ENCODE data around the gene ZBTB18. TPM values are rescaled to one million over a fixed set of nuclear protein-coding genes. Genes with fewer than 3 reads are reported as not detected.

The ZBTB18 gene
- total and polyA plus RNA-seq, 9 donors, result 57.3 to 89.5 (median 70.8) TPM

DNA sequence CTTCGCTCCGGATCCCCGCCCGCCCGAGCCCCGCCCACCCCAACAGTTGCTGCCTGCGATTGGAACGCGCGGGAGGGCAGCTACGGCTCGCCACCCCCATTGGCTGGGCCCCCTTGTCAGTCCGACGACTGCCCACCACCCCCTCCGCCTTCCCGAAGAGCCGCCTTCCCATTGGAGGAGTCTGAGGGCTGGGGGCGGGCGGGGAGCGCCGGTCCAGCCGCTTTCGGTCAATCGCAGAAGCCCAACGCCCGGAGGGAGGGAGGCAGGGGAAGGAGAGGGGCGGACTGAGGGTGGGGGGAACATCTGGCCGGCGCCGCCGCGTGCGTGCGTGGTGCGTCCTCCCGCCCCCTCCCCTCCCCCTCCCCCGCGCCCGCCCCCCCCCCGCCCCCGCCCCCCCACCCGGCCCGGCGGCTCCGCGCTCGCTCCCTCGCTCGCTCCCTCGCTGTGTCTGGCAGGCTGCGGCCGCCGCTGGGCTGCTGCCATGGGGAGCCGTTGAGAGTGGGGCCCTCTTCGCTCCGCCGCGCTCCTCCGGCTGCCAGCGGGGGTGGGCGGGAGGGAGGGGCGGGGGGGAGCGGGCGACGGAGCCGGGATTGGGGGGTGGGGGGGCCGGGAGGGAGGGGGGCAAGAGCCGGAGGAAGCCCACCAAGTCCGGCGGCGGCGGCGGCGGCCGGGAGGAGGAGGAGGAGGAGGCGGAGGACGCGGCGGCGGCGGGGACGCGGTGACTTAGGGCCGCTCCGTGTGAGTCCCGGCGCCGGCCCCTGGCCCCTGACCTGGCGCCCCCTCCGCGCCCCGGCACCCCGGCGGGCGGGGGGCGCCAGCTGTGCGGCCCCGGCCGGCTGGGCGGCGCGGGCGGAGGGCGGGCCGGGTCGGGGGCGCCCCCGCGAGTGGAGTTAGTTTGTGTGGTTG lies 2.6 kb upstream of the ZBTB18 start:
- DNase-seq, result peak; percentile 100
- H3K4me3 ChIP-seq (ENCODE audit: low read length), result peak overlapping the region; percentile 58
- H3K4me1 ChIP-seq (ENCODE audit: control insufficient read depth, insufficient read depth, low read length), result peaks cover 16% of the 10 kb centered on the region
- peak overlapping the region; percentile 35 for H3K27ac ChIP-seq (ENCODE audit: low read length)
- peaks cover 2% of the 10 kb centered on the region for H3K27me3 ChIP-seq (ENCODE audit: control insufficient read depth, insufficient read depth, low read length)
- 0% methylated on average over 29 of the region's 109 CpGs for WGBS (ENCODE audit: insufficient coverage)
- no peaks in the 10 kb centered on the region for H3K9me3 ChIP-seq (replicated peaks; ENCODE audit: control insufficient read depth, low read depth, low read length)
- H3K36me3 ChIP-seq (ENCODE audit: control insufficient read depth, insufficient read depth, low read length), result no peaks in the 10 kb centered on the region

DNA sequence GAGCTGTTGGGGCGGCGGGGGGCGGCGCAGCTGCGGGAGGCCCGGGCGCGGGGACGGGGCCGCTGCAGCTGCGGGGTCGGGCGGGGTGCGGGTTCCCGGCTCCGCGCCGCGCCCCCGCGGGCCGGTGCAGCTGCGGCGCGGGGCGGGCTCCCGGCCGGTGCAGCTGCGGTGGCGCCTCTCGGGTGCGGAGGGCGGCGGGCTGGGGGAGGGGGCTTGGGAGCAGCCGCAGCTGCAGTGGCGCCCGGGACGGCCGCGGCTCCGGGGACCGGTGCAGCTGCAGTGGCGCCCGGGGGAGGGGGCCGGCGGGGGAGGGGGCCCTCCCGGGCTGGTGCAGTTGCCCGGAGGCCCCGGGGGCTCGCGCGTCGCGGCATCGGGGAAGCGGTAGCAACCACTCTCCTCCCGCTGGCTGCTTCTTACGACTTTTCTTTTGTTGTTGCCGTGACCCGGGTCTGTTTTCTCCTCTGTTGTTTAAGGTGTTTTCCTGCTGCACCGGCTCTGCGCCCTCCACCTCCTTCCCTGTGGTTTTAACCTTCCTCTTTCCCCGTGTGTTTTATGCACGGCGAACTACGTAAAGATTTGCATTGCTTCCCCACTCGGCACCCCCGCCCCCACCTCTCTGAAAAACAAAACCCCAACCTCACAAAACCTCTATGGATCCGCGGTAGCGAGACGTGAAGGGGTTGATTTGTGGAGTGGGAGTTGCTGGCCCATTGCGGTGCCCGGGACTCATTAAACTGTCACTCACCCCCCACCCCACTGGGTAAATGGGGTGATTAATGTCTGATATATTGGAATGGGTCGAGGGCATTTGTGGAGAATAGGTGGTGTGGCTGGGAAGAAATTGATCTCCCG lies 1.7 kb upstream of the ZBTB18 start:
- Histone ChIP-seq H3K27ac (ENCODE audit: low read length) (peak overlapping the region; percentile 81), H3K27me3 (ENCODE audit: control insufficient read depth, insufficient read depth, low read length) (no peaks in the 10 kb centered on the region), H3K36me3 (ENCODE audit: control insufficient read depth, insufficient read depth, low read length) (peaks cover 8% of the 10 kb centered on the region), H3K9me3 (replicated peaks; ENCODE audit: control insufficient read depth, low read depth, low read length) (no peaks in the 10 kb centered on the region), H3K4me3 (ENCODE audit: low read length) (peak overlapping the region; percentile 63), H3K4me1 (ENCODE audit: control insufficient read depth, insufficient read depth, low read length) (peaks cover 24% of the 10 kb centered on the region)
- peak; percentile 69 for DNase-seq
- WGBS (ENCODE audit: insufficient coverage), result under 1% methylated on average over 54 of the region's 76 CpGs

DNA sequence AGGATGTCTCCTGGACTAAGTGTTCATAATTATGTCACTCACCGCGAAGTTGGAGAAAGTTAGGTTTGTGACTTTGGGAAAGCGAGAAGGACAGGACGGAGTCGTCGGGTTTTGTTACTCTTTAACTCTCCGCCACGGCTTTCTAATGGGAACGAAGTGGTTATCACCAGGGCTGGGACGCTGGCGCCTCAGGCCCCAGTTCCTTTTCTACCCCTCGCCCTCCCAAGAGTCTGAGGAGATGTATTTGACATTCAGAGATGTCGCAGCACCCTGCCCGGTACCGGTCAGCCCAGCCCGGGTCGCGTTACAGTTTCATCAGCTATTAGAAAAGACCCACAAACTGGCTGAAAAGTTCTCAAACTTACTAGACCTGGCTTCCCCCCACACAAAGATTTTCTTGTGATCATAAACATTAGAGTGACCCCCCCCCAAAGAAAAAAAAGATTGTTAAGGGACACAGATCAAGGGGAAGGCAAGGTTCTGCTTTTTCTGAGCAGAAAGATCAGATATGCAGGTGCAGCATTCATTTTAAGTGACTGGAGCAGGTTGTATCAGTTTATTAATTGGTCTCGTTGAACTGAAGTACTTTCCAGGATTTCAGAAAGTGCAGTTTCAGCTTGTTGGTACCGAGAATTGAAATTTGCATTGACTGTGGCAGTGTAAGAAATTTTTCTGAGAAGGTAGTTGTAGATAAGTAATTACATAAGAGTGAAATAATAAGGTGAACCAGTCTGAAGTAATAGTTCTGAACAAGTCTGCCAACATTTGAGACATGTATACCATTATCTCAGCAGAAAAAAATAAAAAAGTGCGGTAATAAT lies 859 bp upstream of the ZBTB18 start:
- H3K4me1 ChIP-seq (ENCODE audit: control insufficient read depth, insufficient read depth, low read length), result peaks cover 31% of the 10 kb centered on the region
- WGBS (ENCODE audit: insufficient coverage), result 11% methylated on average over 10 of the region's 21 CpGs
- peak; percentile 35 for DNase-seq
- peak overlapping the region; percentile 81 for H3K27ac ChIP-seq (ENCODE audit: low read length)
- no peaks in the 10 kb centered on the region for H3K9me3 ChIP-seq (replicated peaks; ENCODE audit: control insufficient read depth, low read depth, low read length)
- H3K36me3 ChIP-seq (ENCODE audit: control insufficient read depth, insufficient read depth, low read length), result peaks cover 15% of the 10 kb centered on the region
- H3K27me3 ChIP-seq (ENCODE audit: control insufficient read depth, insufficient read depth, low read length), result no peaks in the 10 kb centered on the region
- peak overlapping the region; percentile 63 for H3K4me3 ChIP-seq (ENCODE audit: low read length)

DNA sequence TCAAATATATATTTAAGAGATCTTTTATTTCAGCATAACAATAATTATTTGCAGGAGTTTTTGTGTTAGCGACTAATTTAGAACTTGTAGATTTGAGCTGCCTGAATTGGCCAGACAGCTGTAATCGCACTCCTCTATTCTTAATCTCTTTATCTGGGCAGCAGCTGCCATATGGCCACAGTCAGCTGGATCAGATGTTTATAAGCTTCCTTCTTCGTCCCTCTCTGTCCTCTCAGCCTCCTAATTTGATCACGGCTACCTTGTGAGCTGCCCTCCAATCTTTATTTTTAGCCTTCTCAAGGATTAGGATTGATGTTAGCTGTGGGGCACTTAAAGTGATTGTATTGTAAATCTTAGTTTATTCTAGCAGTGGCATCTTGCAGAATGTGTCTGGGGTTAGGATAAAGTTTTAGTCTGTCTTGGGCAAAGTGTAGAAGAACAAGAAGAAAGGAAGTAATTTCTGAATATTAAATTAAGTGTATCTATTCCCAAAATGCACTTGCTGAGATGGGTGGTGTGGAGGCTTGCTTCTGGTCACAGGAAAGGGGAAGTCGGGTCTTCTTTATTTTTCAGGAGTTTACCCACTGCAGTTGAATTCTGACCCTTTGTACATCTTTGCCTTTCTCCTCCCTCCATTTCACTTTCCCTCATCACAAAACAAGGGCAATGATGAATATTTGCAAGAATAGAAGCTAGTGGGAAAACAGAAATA lies 1.1 kb downstream of the ZBTB18 start:
- H3K4me1 ChIP-seq (ENCODE audit: control insufficient read depth, insufficient read depth, low read length), result peaks cover 29% of the 10 kb centered on the region
- H3K4me3 ChIP-seq (ENCODE audit: low read length), result peak overlapping the region; percentile 27
- H3K36me3 ChIP-seq (ENCODE audit: control insufficient read depth, insufficient read depth, low read length), result peaks cover 15% of the 10 kb centered on the region
- no peaks in the 10 kb centered on the region for H3K27me3 ChIP-seq (ENCODE audit: control insufficient read depth, insufficient read depth, low read length)
- 60% methylated on average over 1 of the region's 5 CpGs for whole genome bisulfite sequencing (ENCODE audit: insufficient coverage)
- no peaks in the 10 kb centered on the region for H3K9me3 ChIP-seq (replicated peaks; ENCODE audit: control insufficient read depth, low read depth, low read length)
- peak overlapping the region; percentile 81 for H3K27ac ChIP-seq (ENCODE audit: low read length)
- peak; percentile 76 for DNase-seq

DNA sequence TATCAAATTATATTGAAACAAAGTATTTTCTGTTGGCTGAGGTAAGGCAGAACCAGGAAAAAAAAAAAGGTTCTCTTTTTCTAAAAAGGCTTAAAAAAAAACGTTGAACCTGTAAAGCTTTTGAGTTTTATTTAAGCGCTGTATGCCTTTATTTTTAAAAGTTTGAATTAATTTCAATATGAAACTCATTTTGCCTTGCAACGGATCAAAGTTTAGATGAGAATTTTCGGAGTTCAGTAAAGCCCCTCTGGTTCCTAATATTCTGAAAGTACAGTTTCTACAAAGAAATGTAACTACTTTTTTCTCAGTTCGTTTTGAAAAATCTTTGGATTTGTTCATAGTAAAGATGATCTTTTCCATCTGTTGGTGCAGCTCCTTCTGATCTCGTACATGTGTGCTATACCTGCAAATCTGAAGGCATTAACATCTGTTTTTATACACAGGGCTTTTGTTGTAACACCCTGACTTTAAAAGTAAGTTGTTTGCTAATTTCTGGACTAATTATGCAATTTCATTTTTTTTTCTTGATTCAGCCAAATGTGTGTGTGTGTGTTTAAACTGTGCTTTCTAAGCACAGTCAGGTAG lies 1.7 kb downstream of the ZBTB18 start:
- H3K4me3 ChIP-seq (ENCODE audit: low read length), result peak overlapping the region; percentile 27

DNA sequence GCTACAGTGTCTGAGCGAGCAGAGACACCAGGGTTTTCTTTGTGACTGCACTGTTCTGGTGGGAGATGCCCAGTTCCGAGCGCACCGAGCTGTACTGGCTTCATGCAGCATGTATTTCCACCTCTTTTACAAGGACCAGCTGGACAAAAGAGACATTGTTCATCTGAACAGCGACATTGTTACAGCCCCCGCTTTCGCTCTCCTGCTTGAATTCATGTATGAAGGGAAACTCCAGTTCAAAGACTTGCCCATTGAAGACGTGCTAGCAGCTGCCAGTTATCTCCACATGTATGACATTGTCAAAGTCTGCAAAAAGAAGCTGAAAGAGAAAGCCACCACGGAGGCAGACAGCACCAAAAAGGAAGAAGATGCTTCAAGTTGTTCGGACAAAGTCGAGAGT lies 2.7 kb downstream of the ZBTB18 start:
- WGBS (ENCODE audit: insufficient coverage), result 76% methylated on average over 6 of the region's 11 CpGs
- Histone ChIP-seq H3K36me3 (ENCODE audit: control insufficient read depth, insufficient read depth, low read length) (peaks cover 15% of the 10 kb centered on the region), H3K27me3 (ENCODE audit: control insufficient read depth, insufficient read depth, low read length) (no peaks in the 10 kb centered on the region), H3K27ac (ENCODE audit: low read length) (peak overlapping the region; percentile 26), H3K4me1 (ENCODE audit: control insufficient read depth, insufficient read depth, low read length) (peaks cover 29% of the 10 kb centered on the region), H3K4me3 (ENCODE audit: low read length) (peak overlapping the region; percentile 3), H3K9me3 (replicated peaks; ENCODE audit: control insufficient read depth, low read depth, low read length) (no peaks in the 10 kb centered on the region)
- DNase-seq, result no peak

More for the DNA sequence above, 1.7 kb downstream of the ZBTB18 start:
- no CpG with 5 or more reads among the region's 6 CpGs for WGBS (ENCODE audit: insufficient coverage)
- Histone ChIP-seq H3K36me3 (ENCODE audit: control insufficient read depth, insufficient read depth, low read length) (peaks cover 15% of the 10 kb centered on the region), H3K4me1 (ENCODE audit: control insufficient read depth, insufficient read depth, low read length) (peaks cover 29% of the 10 kb centered on the region), H3K27me3 (ENCODE audit: control insufficient read depth, insufficient read depth, low read length) (no peaks in the 10 kb centered on the region), H3K27ac (ENCODE audit: low read length) (peak overlapping the region; percentile 81), H3K9me3 (replicated peaks; ENCODE audit: control insufficient read depth, low read depth, low read length) (no peaks in the 10 kb centered on the region)
- DNase-seq, result no peak

DNA sequence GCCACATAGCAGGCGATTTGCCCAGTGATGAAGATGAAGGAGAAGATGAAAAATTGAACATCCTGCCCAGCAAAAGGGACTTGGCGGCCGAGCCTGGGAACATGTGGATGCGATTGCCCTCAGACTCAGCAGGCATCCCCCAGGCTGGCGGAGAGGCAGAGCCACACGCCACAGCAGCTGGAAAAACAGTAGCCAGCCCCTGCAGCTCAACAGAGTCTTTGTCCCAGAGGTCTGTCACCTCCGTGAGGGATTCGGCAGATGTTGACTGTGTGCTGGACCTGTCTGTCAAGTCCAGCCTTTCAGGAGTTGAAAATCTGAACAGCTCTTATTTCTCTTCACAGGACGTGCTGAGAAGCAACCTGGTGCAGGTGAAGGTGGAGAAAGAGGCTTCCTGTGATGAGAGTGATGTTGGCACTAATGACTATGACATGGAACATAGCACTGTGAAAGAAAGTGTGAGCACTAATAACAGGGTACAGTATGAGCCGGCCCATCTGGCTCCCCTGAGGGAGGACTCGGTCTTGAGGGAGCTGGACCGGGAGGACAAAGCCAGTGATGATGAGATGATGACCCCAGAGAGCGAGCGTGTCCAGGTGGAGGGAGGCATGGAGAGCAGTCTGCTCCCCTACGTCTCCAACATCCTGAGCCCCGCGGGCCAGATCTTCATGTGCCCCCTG lies 3.3 kb downstream of the ZBTB18 start:
- Histone ChIP-seq H3K36me3 (ENCODE audit: control insufficient read depth, insufficient read depth, low read length) (peaks cover 15% of the 10 kb centered on the region), H3K4me3 (ENCODE audit: low read length) (no peak overlapping the region), H3K27me3 (ENCODE audit: control insufficient read depth, insufficient read depth, low read length) (no peaks in the 10 kb centered on the region), H3K4me1 (ENCODE audit: control insufficient read depth, insufficient read depth, low read length) (peaks cover 29% of the 10 kb centered on the region), H3K27ac (ENCODE audit: low read length) (no peak overlapping the region), H3K9me3 (replicated peaks; ENCODE audit: control insufficient read depth, low read depth, low read length) (no peaks in the 10 kb centered on the region)
- WGBS (ENCODE audit: insufficient coverage), result 87% methylated on average over 12 of the region's 17 CpGs
- peak; percentile 33 for DNase-seq

DNA sequence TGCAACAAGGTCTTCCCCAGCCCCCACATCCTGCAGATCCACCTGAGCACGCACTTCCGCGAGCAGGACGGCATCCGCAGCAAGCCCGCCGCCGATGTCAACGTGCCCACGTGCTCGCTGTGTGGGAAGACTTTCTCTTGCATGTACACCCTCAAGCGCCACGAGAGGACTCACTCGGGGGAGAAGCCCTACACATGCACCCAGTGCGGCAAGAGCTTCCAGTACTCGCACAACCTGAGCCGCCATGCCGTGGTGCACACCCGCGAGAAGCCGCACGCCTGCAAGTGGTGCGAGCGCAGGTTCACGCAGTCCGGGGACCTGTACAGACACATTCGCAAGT lies 3.8 kb downstream of the ZBTB18 start:
- Histone ChIP-seq H3K27ac (ENCODE audit: low read length) (no peak overlapping the region), H3K36me3 (ENCODE audit: control insufficient read depth, insufficient read depth, low read length) (peaks cover 15% of the 10 kb centered on the region), H3K4me1 (ENCODE audit: control insufficient read depth, insufficient read depth, low read length) (peaks cover 27% of the 10 kb centered on the region), H3K4me3 (ENCODE audit: low read length) (no peak overlapping the region), H3K27me3 (ENCODE audit: control insufficient read depth, insufficient read depth, low read length) (no peaks in the 10 kb centered on the region), H3K9me3 (replicated peaks; ENCODE audit: control insufficient read depth, low read depth, low read length) (no peaks in the 10 kb centered on the region)
- DNase-seq, result no peak
- WGBS (ENCODE audit: insufficient coverage), result 98% methylated on average over 26 of the region's 27 CpGs

DNA sequence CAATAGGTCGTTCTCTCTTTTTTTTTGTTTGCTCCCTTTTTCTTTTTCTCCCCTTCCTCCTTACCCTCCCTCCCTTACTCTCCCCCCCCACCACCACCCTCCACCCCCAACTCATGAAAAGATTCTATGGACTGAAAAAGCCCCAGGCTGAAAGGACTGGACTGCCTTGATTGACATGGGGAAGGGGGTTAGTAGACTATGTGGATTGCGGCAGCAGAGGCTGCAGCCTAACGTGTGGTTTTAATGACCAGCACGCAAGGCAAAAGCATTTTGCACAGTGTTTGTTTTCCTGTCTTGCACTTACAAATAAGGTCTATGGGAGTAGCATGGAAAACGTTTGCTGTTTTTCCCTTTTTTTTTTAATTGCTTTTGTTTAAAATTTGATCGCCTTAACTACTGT lies 5.5 kb downstream of the ZBTB18 start:
- WGBS (ENCODE audit: insufficient coverage), result 72% methylated on average over 3 of the region's 6 CpGs
- H3K4me3 ChIP-seq (ENCODE audit: low read length), result no peak overlapping the region
- peaks cover 15% of the 10 kb centered on the region for H3K36me3 ChIP-seq (ENCODE audit: control insufficient read depth, insufficient read depth, low read length)
- H3K27ac ChIP-seq (ENCODE audit: low read length), result peak overlapping the region; percentile 23
- peaks cover 19% of the 10 kb centered on the region for H3K4me1 ChIP-seq (ENCODE audit: control insufficient read depth, insufficient read depth, low read length)
- no peak for DNase-seq
- H3K9me3 ChIP-seq (replicated peaks; ENCODE audit: control insufficient read depth, low read depth, low read length), result no peaks in the 10 kb centered on the region
- no peaks in the 10 kb centered on the region for H3K27me3 ChIP-seq (ENCODE audit: control insufficient read depth, insufficient read depth, low read length)

Data from muscle of leg (tissue), 11 donors.